GM12892 (cell line): ENCODE measurements around the gene CHRND.

ENCODE experiments used
- POLR2A ChIP-seq: IDR thresholded peaks from 2 replicates; pipeline ENCODE4 v1.6.1; 2011; ENCODE audit warnings: low read depth, low read length, control low read depth
- POLR2AphosphoS5 ChIP-seq: IDR thresholded peaks from 2 replicates; pipeline ENCODE4 v1.6.1; 2011; ENCODE audit warnings: low read depth, low read length, control low read depth

DNA sequence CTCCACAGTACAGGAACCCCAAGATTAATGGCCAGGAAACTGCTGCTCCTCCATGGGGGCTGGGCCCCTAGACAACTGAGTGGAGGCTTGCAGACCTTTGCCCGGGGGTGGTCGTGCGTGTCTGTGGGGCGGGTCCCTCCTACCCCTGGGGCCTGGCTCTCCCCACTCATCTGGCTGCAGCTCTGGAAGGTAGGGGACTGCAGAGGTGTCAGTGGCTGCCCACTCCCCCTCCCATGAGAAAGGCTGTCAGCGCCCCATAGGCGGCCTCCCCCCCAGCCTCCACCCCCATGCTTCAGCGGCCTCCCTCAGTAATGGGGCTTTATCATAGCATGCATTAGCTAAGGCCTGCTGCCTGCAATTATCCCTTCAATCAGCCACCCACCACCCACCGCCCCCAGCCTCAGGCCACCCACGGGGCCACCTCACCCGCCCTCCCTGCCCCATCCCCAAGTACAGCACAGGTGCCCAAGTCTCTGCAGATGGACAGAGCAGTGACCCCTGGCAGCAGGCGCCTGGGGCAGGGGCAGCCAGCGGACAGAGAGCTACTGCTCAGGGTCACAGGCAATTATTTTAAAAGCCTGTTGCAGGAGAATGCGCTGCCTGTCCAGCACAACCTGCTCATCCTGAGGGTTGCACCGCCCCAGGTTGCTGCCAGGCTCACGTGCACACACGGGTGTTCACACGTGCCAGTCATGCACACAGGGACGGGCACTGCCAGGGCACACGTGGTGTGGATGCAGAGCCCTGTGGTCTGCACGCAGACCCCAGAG lies 29.3 kb upstream of the CHRND start:
- TF ChIP-seq POLR2A (no peak), POLR2AphosphoS5 (no peak)
